GM21737 (cell line): Measurements from ENCODE around the gene DHX29.

ENCODE experiments used
- ATAC-seq: cut with Tn5 transposase; IDR thresholded peaks from one replicate; pipeline ENCODE4 v1.9.1; 2021; ENCODE audit warnings: mild to moderate bottlenecking, moderate library complexity; ENCODE audit not compliant: unreplicated experiment

DHX29 gene

GRCh38 chr5:55316289-55316688, 8.8 kb upstream of the DHX29 start:
- ATAC-seq, result no peak

- ATAC-seq, result no peak
Observed at GRCh38 chr5:55313870-55314617, 6.5 kb upstream of the DHX29 start.

GRCh38 chr5:55308254-55308836, 851 bp upstream of the DHX29 start:
- ATAC-seq, result no peak

GRCh38 chr5:55306641-55307382, 682 bp downstream of the DHX29 start:
- ATAC-seq, result peak; percentile 3

GRCh38 chr5:55305345-55305744, 2.1 kb downstream of the DHX29 start:
- no peak for ATAC-seq

- ATAC-seq, result no peak
Observed at GRCh38 chr5:55304584-55304983, 2.9 kb downstream of the DHX29 start.

- no peak for ATAC-seq
Observed at GRCh38 chr5:55303238-55303690, 4.2 kb downstream of the DHX29 start.

GRCh38 chr5:55300890-55301289, 6.6 kb downstream of the DHX29 start:
- ATAC-seq, result no peak

- ATAC-seq, result no peak
Observed at GRCh38 chr5:55294935-55295334, 12.6 kb downstream of the DHX29 start.

GRCh38 chr5:55290991-55291390, 16.5 kb downstream of the DHX29 start:
- no peak for ATAC-seq

GRCh38 chr5:55289808-55290207, 17.7 kb downstream of the DHX29 start:
- no peak for ATAC-seq

GRCh38 chr5:55286411-55286933, 21.0 kb downstream of the DHX29 start:
- no peak for ATAC-seq

- no peak for ATAC-seq
Observed at GRCh38 chr5:55278778-55279177, 28.7 kb downstream of the DHX29 start.

GRCh38 chr5:55276771-55277170, 30.7 kb downstream of the DHX29 start:
- ATAC-seq, result no peak

GRCh38 chr5:55258339-55258738, 49.2 kb downstream of the DHX29 start:
- ATAC-seq, result no peak

GRCh38 chr5:55254802-55255201, 52.7 kb downstream of the DHX29 start:
- ATAC-seq, result no peak

GRCh38 chr5:55250064-55250463, 57.4 kb downstream of the DHX29 start:
- no peak for ATAC-seq

GRCh38 chr5:55241746-55242145, 65.7 kb downstream of the DHX29 start:
- no peak for ATAC-seq

- no peak for ATAC-seq
Observed at GRCh38 chr5:55236800-55237199, 70.7 kb downstream of the DHX29 start.

- ATAC-seq, result no peak
Observed at GRCh38 chr5:55234121-55234700, 73.3 kb downstream of the DHX29 start.
